OCI-LY7 (cell line): ENCODE results near the gene CT45A8. TPM values are rescaled to one million over a fixed set of nuclear protein-coding genes. Genes with fewer than 3 reads are reported as not detected.
"Not testable (repeated sequence)": the region's sequence is repeated elsewhere in the genome, so short reads cannot be mapped to it uniquely, and the experiment has no call there.

Experiments used
- BruUV-seq: library from RNA; stranded (reverse); fragments of 400-500 nt; replicated peaks from 2 replicates; lab custom pipeline; 2021; lab: Mats Ljungman, UMichigan
- CTCF ChIA-PET: fragments of 300-600 bp; sonication (Branson Sonifier 250); formaldehyde crosslinking; loops from one replicate; lab custom pipeline; 2022; ENCODE audit warnings: antibody characterized with exemption; ENCODE audit not compliant: unreplicated experiment; lab: Charles Lee
- POLR2A ChIA-PET: fragments of 300-600 bp; sonication (Branson Sonifier 250); formaldehyde crosslinking; loops from one replicate; lab custom pipeline; 2022; ENCODE audit warnings: antibody characterized with exemption; lab: Charles Lee
- DNase-seq: peaks from one replicate; pipeline ENCODE4 v3.0.0-alpha.2; 2015; ENCODE audit warnings: low spot score
- H2AFZ ChIP-seq: fragments of 200-600 bp; sonication (generic), shearing (Covaris generic); 2 replicates; pipeline ENCODE4 v1.6.1; 2014; ENCODE audit warnings: mild to moderate bottlenecking, antibody characterized with exemption, low read length, moderate library complexity
- H3K27ac ChIP-seq: fragments of 200-600 bp; sonication (generic); 2 replicates; pipeline ENCODE4 v1.5.1; 2014; ENCODE audit warnings: mixed run types, low read depth, mild to moderate bottlenecking, moderate library complexity, low read length, inconsistent platforms; ENCODE audit not compliant: poor library complexity, severe bottlenecking
- H3K36me3 ChIP-seq: fragments of 200-600 bp; sonication (generic); 2 replicates; pipeline ENCODE4 v1.6.1; 2014; ENCODE audit warnings: mild to moderate bottlenecking, antibody characterized with exemption, low read length, moderate library complexity, mixed read lengths; ENCODE audit not compliant: insufficient read depth
- H3K4me1 ChIP-seq: fragments of 200-600 bp; sonication (generic); 2 replicates; pipeline ENCODE4 v1.5.1; 2014; ENCODE audit warnings: mild to moderate bottlenecking, low read length; ENCODE audit not compliant: insufficient read depth, poor library complexity, severe bottlenecking
- H3K4me2 ChIP-seq: fragments of 200-600 bp; sonication (generic); 2 replicates; pipeline ENCODE4 v1.6.1; 2014; ENCODE audit warnings: mild to moderate bottlenecking, low read length
- H3K4me3 ChIP-seq: fragments of 200-600 bp; sonication (generic); 2 replicates; pipeline ENCODE4 v1.5.1; 2014; ENCODE audit warnings: mild to moderate bottlenecking, low read depth, low read length; ENCODE audit not compliant: poor library complexity, severe bottlenecking
- H3K79me2 ChIP-seq: fragments of 200-600 bp; sonication (generic); 2 replicates; pipeline ENCODE4 v1.6.1; 2016; ENCODE audit warnings: low read depth, mild to moderate bottlenecking, low read length, moderate library complexity, mixed read lengths; ENCODE audit not compliant: insufficient read depth
- H3K9me2 ChIP-seq: fragments of 200-600 bp; sonication (generic); 2 replicates; pipeline ENCODE4 v1.6.1; 2016; ENCODE audit warnings: mild to moderate bottlenecking, low read length, mixed read lengths; ENCODE audit not compliant: insufficient read depth
- H3K9me3 ChIP-seq: fragments of 200-600 bp; sonication (generic); 2 replicates; pipeline ENCODE4 v1.6.1; 2014; ENCODE audit warnings: mild to moderate bottlenecking, mixed run types, low read length, mixed read lengths
- H4K20me1 ChIP-seq: fragments of 200-600 bp; sonication (generic); 2 replicates; pipeline ENCODE4 v1.6.1; 2014; ENCODE audit warnings: mild to moderate bottlenecking, antibody characterized with exemption, low read length, moderate library complexity, mixed read lengths; ENCODE audit not compliant: insufficient read depth
- intact Hi-C: fragments of 100-400 bp; cut with micrococcal nuclease; formaldehyde crosslinking; loops from one replicate; pipeline ENCODE4 v1.10.0; 2022; ENCODE audit not compliant: unreplicated experiment
- total RNA-seq, 2 experiments: library from RNA; depleted of rRNA in 1 of 2; stranded (reverse); fragments of >200 nt in 1 of 2; shearing (Covaris generic) in 1 of 2; gene quantifications; 2 replicates each; pipeline ENCODE4 v1.2.3, GENCODE V29; 2014 to 2022

CT45A8 gene
- total RNA-seq, 2 experiments from 2014 or later: not detected

GRCh38 chrX:135837180-135837579 lies 17.2 kb downstream of the CT45A8 start, which contains the start of gene CT45A7:
TSS of gene CT45A7 (minus strand) at chrX:135837280. CDS start at chrX:135833533, 3,747 bp downstream.
- intact Hi-C loops, BruUV-seq, H3K4me3 ChIP-seq, H3K4me2 ChIP-seq, H3K9me3 ChIP-seq, H3K79me2 ChIP-seq, H3K27ac ChIP-seq, H3K36me3 ChIP-seq, POLR2A ChIA-PET, H4K20me1 ChIP-seq, DNase-seq, H3K9me2 ChIP-seq, H3K4me1 ChIP-seq, H2AFZ ChIP-seq, CTCF ChIA-PET: not testable (repeated sequence)

- H3K4me2 ChIP-seq, H3K27ac ChIP-seq, H3K9me2 ChIP-seq, H3K4me3 ChIP-seq, BruUV-seq, H3K36me3 ChIP-seq, POLR2A ChIA-PET, H4K20me1 ChIP-seq, CTCF ChIA-PET, intact Hi-C loops, H3K4me1 ChIP-seq, H2AFZ ChIP-seq, DNase-seq, H3K79me2 ChIP-seq, H3K9me3 ChIP-seq: not testable (repeated sequence)
Measured at GRCh38 chrX:135819912-135820311, 34.4 kb downstream of the CT45A8 start, which contains the start of gene CT45A2. TSS of gene CT45A2 (minus strand) at chrX:135820012. CDS start at chrX:135816265, 3,747 bp downstream.

GRCh38 chrX:135802687-135803086 lies 51.7 kb downstream of the CT45A8 start, which contains the start of gene CT45A6:
TSS of gene CT45A6 (minus strand) at chrX:135802787. CDS start at chrX:135798993, 3,794 bp downstream.
- DNase-seq, H4K20me1 ChIP-seq, H3K4me3 ChIP-seq, intact Hi-C loops, CTCF ChIA-PET, H3K27ac ChIP-seq, H3K9me3 ChIP-seq, H3K9me2 ChIP-seq, H3K79me2 ChIP-seq, POLR2A ChIA-PET, H3K4me2 ChIP-seq, H3K4me1 ChIP-seq, BruUV-seq, H3K36me3 ChIP-seq, H2AFZ ChIP-seq: not testable (repeated sequence)

Other genes with a start within 250 kb of the CT45A8 start
- not detected in 2 replicates for gene CT45A1, start 140.9 kb downstream of the CT45A8 start, total RNA-seq (2014; rRNA removed; shearing (Covaris generic))
- gene CT45A1, start 140.9 kb downstream of the CT45A8 start, total RNA-seq (2022): not detected in 2 replicates
- gene CT45A3, start 86.3 kb downstream of the CT45A8 start, total RNA-seq (2014; rRNA removed; shearing (Covaris generic)): not detected in 2 replicates
- gene CT45A3, start 86.3 kb downstream of the CT45A8 start, total RNA-seq (2022): not detected in 2 replicates
- gene CT45A5, start 69.0 kb downstream of the CT45A8 start, total RNA-seq (2014; rRNA removed; shearing (Covaris generic)): not detected in 2 replicates
- not detected in 2 replicates for gene CT45A5, start 69.0 kb downstream of the CT45A8 start, total RNA-seq (2022)
- gene CT45A6, start 51.8 kb downstream of the CT45A8 start, total RNA-seq (2014; rRNA removed; shearing (Covaris generic)): not detected in 2 replicates
- gene CT45A6, start 51.8 kb downstream of the CT45A8 start, total RNA-seq (2022): not detected in 2 replicates
- not detected in 2 replicates for gene CT45A2, start 34.5 kb downstream of the CT45A8 start, total RNA-seq (2014; rRNA removed; shearing (Covaris generic))
- not detected in 2 replicates for gene CT45A2, start 34.5 kb downstream of the CT45A8 start, total RNA-seq (2022)
- not detected in 2 replicates for gene CT45A7, start 17.3 kb downstream of the CT45A8 start, total RNA-seq (2014; rRNA removed; shearing (Covaris generic))
- not detected in 2 replicates for gene CT45A7, start 17.3 kb downstream of the CT45A8 start, total RNA-seq (2022)
- gene CT45A9, start 17.3 kb upstream of the CT45A8 start, total RNA-seq (2014; rRNA removed; shearing (Covaris generic)): not detected in 2 replicates
- gene CT45A9, start 17.3 kb upstream of the CT45A8 start, total RNA-seq (2022): not detected in 2 replicates
- gene CT45A10, start 38.9 kb upstream of the CT45A8 start, total RNA-seq (2014; rRNA removed; shearing (Covaris generic)): not detected in 2 replicates
- not detected in 2 replicates for gene CT45A10, start 38.9 kb upstream of the CT45A8 start, total RNA-seq (2022)
- not detected in 2 replicates for gene SAGE1, start 39.2 kb upstream of the CT45A8 start, total RNA-seq (2014; rRNA removed; shearing (Covaris generic))
- gene SAGE1, start 39.2 kb upstream of the CT45A8 start, total RNA-seq (2022): not detected in 2 replicates
- gene MMGT1, start 119.5 kb upstream of the CT45A8 start, total RNA-seq (2014; rRNA removed; shearing (Covaris generic)): 7.7 and 8.9 TPM in 2 replicates
- 16.4 and 17.0 TPM in 2 replicates for gene MMGT1, start 119.5 kb upstream of the CT45A8 start, total RNA-seq (2022)
- gene SLC9A6, start 130.9 kb upstream of the CT45A8 start, total RNA-seq (2014; rRNA removed; shearing (Covaris generic)): 5.9 and 7.7 TPM in 2 replicates
- 11.1 and 12.6 TPM in 2 replicates for gene SLC9A6, start 130.9 kb upstream of the CT45A8 start, total RNA-seq (2022)